HCT116 (cell line): ENCODE data around the gene PRKAR2A. TPM values are rescaled to one million over a fixed set of nuclear protein-coding genes. Genes with fewer than 3 reads are reported as not detected.

Experiments
- ATAC-seq: fragments of 200-7000 bp; cut with Tn5 transposase; 2 replicates; pipeline ENCODE4 v1.9.1; 2020; ENCODE audit warnings: mild to moderate bottlenecking, moderate library complexity
- BruUV-seq: library from RNA; stranded (reverse); fragments of 400-500 nt; replicated peaks from 2 replicates; lab custom pipeline; 2021; lab: Mats Ljungman, UMichigan
- CTCF ChIA-PET: fragments of 300-600 bp; sonication (Branson Sonifier 250); formaldehyde crosslinking; loops from one replicate; lab custom pipeline; 2021; ENCODE audit warnings: antibody characterized with exemption; lab: Charles Lee
- POLR2A ChIA-PET: fragments of 300-600, 350-600 bp; sonication (Branson Sonifier 250); formaldehyde crosslinking; loops from one replicate; lab custom pipeline; 2021; ENCODE audit warnings: antibody characterized with exemption; lab: Charles Lee
- RAD21 ChIA-PET, 2 experiments: fragments of 300-600 bp; sonication (Branson Sonifier 250); formaldehyde crosslinking; loops; one replicate each; lab custom pipeline; 2023; ENCODE audit warnings: low total read pairs in 2 of 2; ENCODE audit not compliant: uncharacterized antibody in 2 of 2, unreplicated experiment in 2 of 2, low non-redundant PET in 1 of 2; lab: Charles Lee
- DNase-seq: peaks from one replicate; pipeline ENCODE4 v3.0.0-alpha.2; 2010; ENCODE audit warnings: low read depth, low spot score
- H2AFZ ChIP-seq: fragments of 200-600 bp; shearing (Covaris generic), sonication (generic); 2 replicates; pipeline ENCODE4 v1.6.1; 2017; ENCODE audit warnings: low read depth, mixed run types, mixed read lengths, antibody characterized with exemption, low read length; ENCODE audit not compliant: poor library complexity, severe bottlenecking
- H3K27ac ChIP-seq: 2 replicates; pipeline ENCODE4 v1.5.1; 2012; ENCODE audit warnings: low read depth, low read length
- H3K27me3 ChIP-seq: fragments of 200-600 bp; sonication (generic); 2 replicates; pipeline ENCODE4 v1.6.1; 2016; ENCODE audit warnings: mixed run types, low read length, mixed read lengths; ENCODE audit not compliant: insufficient read depth
- H3K36me3 ChIP-seq, 2 experiments: fragments of 200-500 bp in 1 of 2; fragments of 200-600 bp in 1 of 2; sonication (Bioruptor generic) in 1 of 2; sonication (generic) in 1 of 2; 2 replicates each; pipeline versions ENCODE4 v1.5.1 to v1.6.1; 2014 to 2016; ENCODE audit warnings: low read length in 2 of 2, inconsistent platforms in 1 of 2, mixed read lengths in 1 of 2, mixed run types in 1 of 2; ENCODE audit not compliant: insufficient read depth in 2 of 2, control insufficient read depth in 1 of 2
- H3K4me1 ChIP-seq, 2 experiments: fragments of 200-600 bp in 1 of 2; sonication (generic) in 1 of 2; 2 replicates each; pipeline versions ENCODE4 v1.5.1 to v1.6.1; 2012 to 2017; ENCODE audit warnings: low read length in 2 of 2, inconsistent platforms in 1 of 2, mild to moderate bottlenecking in 1 of 2, mixed read lengths in 1 of 2, mixed run types in 1 of 2, moderate library complexity in 1 of 2; ENCODE audit not compliant: insufficient read depth in 2 of 2, control insufficient read depth in 1 of 2
- H3K4me2 ChIP-seq: fragments of 200-600 bp; sonication (generic); 2 replicates; pipeline ENCODE4 v1.6.1; 2017; ENCODE audit warnings: mixed run types, low read length, mixed read lengths
- H3K4me3 ChIP-seq, 2 experiments: fragments of 200-600 bp in 1 of 2; sonication (generic) in 1 of 2; replicated peaks in 1 of 2; 2 replicates each; pipeline ENCODE4 v1.5.1; 2011 to 2016; ENCODE audit warnings: low read length in 2 of 2, control low read depth in 1 of 2, low read depth in 1 of 2, mild to moderate bottlenecking in 1 of 2, mixed read lengths in 1 of 2, mixed run types in 1 of 2
- H3K79me2 ChIP-seq: fragments of 200-600 bp; sonication (generic); 2 replicates; pipeline ENCODE4 v1.6.1; 2017; ENCODE audit warnings: mild to moderate bottlenecking, mixed run types, low read length, moderate library complexity, mixed read lengths; ENCODE audit not compliant: insufficient read depth
- H3K9ac ChIP-seq: fragments of 200-600 bp; sonication (generic); 2 replicates; pipeline ENCODE4 v1.6.1; 2016; ENCODE audit warnings: low read length, mixed read lengths
- H3K9me2 ChIP-seq: fragments of 200-600 bp; sonication (generic), shearing (Covaris generic); 2 replicates; pipeline ENCODE4 v1.6.1; 2017; ENCODE audit warnings: mixed run types, mild to moderate bottlenecking, moderate library complexity; ENCODE audit not compliant: insufficient read depth
- H3K9me3 ChIP-seq, 2 experiments: fragments of 200-500 bp in 1 of 2; fragments of 200-600 bp in 1 of 2; sonication (Bioruptor generic) in 1 of 2; sonication (generic) in 1 of 2; 2 replicates each; pipeline ENCODE4 v1.6.1; 2014 to 2017; ENCODE audit warnings: low read length in 2 of 2, mixed read lengths in 2 of 2, inconsistent platforms in 1 of 2, low read depth in 1 of 2, mild to moderate bottlenecking in 1 of 2, mixed run types in 1 of 2, moderate library complexity in 1 of 2; ENCODE audit not compliant: control insufficient read depth in 1 of 2, insufficient read depth in 1 of 2
- H4K20me1 ChIP-seq: fragments of 200-600 bp; sonication (generic), shearing (Covaris generic); 2 replicates; pipeline ENCODE4 v1.6.1; 2017; ENCODE audit warnings: mixed run types, mild to moderate bottlenecking, moderate library complexity; ENCODE audit not compliant: insufficient read depth
- ATF3 ChIP-seq: IDR thresholded peaks from 2 replicates; pipeline ENCODE4 v1.6.1; 2012
- EGR1 ChIP-seq: IDR thresholded peaks from 2 replicates; pipeline ENCODE4 v1.6.1; 2012; ENCODE audit warnings: low read depth
- ELF1 ChIP-seq: IDR thresholded peaks from 2 replicates; pipeline ENCODE4 v1.6.1; 2012; ENCODE audit warnings: low read depth, borderline replicate concordance
- EZH2phosphoT487 ChIP-seq: fragments of 200-600 bp; IDR thresholded peaks from 2 replicates; pipeline ENCODE4 v1.6.1; 2018; ENCODE audit warnings: antibody characterized with exemption, borderline replicate concordance
- JUND ChIP-seq: IDR thresholded peaks from 2 replicates; pipeline ENCODE4 v1.6.1; 2012
- POLR2AphosphoS5 ChIP-seq: IDR thresholded peaks from 2 replicates; pipeline ENCODE4 v1.6.1; 2011; ENCODE audit warnings: mild to moderate bottlenecking, low read depth, low read length, moderate library complexity
- SIN3A ChIP-seq: IDR thresholded peaks from 2 replicates; pipeline ENCODE4 v1.6.1; 2012; ENCODE audit warnings: low read depth
- SRF ChIP-seq: IDR thresholded peaks from 2 replicates; pipeline ENCODE4 v1.6.1; 2012; ENCODE audit warnings: low read depth
- TCF7L2 ChIP-seq: IDR thresholded peaks from 2 replicates; pipeline ENCODE4 v1.7.0; 2011; ENCODE audit warnings: borderline replicate concordance, inconsistent platforms; ENCODE audit not compliant: insufficient read depth, insufficient read length; ENCODE audit errors: extremely low read depth
- ZFX ChIP-seq: fragments of 450-650 bp; IDR thresholded peaks from 2 replicates; pipeline ENCODE4 v1.6.1; 2017
- intact Hi-C: fragments of 100-400 bp; cut with micrococcal nuclease; formaldehyde crosslinking; loops from 2 replicates; pipeline ENCODE4 v1.10.0; 2022
- total RNA-seq: library from RNA; stranded (reverse); gene quantifications from one replicate; pipeline ENCODE4 v1.2.1, GENCODE V29; 2021; ENCODE audit not compliant: unreplicated experiment
- TF ChIP-seq, protein P1 (sequence below): IDR thresholded peaks from 2 replicates; pipeline ENCODE4 v1.6.1; 2011; ENCODE audit warnings: mild to moderate bottlenecking, low read length, moderate library complexity; ENCODE audit not compliant: insufficient replicate concordance; ENCODE audit errors: extremely low read depth
- TF ChIP-seq, protein P2 (sequence below), 3 experiments: fragments of 200-600 bp in 1 of 3; sonication (generic) in 1 of 3; IDR thresholded peaks in 2 of 3; conservative IDR thresholded peaks in 1 of 3; 2 replicates each; pipeline ENCODE4 v1.5.1; 2012 to 2017; ENCODE audit warnings: low read depth in 2 of 3, low read length in 2 of 3, antibody characterized with exemption in 1 of 3, borderline replicate concordance in 1 of 3, control low read depth in 1 of 3, mild to moderate bottlenecking in 1 of 3, mixed read lengths in 1 of 3, mixed run types in 1 of 3, moderate library complexity in 1 of 3; ENCODE audit not compliant: insufficient read depth in 1 of 3
- TF ChIP-seq, protein P3 (sequence below): IDR thresholded peaks from 2 replicates; pipeline ENCODE4 v1.6.1; 2012; ENCODE audit warnings: low read depth

The PRKAR2A gene
- total RNA-seq, 1 experiment from 2014 or later = 63.3 TPM

DNA sequence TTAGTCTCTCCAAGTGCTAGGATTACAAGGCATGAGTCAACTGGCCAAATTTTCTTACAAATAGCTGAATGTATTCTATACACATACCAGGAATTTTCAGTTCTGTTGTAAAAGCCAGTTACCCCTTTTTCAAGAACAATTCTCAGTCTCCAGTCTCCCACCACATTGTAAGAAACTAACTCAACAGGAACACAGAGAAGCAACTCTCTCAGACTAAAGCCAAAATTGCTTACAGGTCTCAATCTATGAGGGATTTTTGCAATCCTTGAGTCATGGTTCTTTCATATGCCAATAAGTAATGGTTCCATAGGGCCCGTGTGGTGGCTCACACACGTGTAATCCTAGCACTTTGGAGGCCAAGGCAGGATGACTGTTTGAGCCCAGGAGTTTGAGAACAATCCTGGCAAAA is 139.2 kb downstream of the PRKAR2A start:
- no TSS peak for BruUV-seq
- H3K9me3 ChIP-seq = no peaks in the 10 kb centered on the region
- no peak overlapping the region for H3K9ac ChIP-seq
- no peak overlapping the region for H3K4me2 ChIP-seq
- RAD21 ChIA-PET = no interaction called here
- TF ChIP-seq, protein P1, sequence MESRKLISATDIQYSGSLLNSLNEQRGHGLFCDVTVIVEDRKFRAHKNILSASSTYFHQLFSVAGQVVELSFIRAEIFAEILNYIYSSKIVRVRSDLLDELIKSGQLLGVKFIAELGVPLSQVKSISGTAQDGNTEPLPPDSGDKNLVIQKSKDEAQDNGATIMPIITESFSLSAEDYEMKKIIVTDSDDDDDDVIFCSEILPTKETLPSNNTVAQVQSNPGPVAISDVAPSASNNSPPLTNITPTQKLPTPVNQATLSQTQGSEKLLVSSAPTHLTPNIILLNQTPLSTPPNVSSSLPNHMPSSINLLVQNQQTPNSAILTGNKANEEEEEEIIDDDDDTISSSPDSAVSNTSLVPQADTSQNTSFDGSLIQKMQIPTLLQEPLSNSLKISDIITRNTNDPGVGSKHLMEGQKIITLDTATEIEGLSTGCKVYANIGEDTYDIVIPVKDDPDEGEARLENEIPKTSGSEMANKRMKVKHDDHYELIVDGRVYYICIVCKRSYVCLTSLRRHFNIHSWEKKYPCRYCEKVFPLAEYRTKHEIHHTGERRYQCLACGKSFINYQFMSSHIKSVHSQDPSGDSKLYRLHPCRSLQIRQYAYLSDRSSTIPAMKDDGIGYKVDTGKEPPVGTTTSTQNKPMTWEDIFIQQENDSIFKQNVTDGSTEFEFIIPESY = no peak
- TF ChIP-seq JUND (no peak), SRF (no peak), EZH2phosphoT487 (no peak), ZFX (no peak), POLR2AphosphoS5 (no peak), SIN3A (no peak), TCF7L2 (no peak), ELF1 (no peak), ATF3 (no peak), EGR1 (no peak)
- TF ChIP-seq, protein P2, sequence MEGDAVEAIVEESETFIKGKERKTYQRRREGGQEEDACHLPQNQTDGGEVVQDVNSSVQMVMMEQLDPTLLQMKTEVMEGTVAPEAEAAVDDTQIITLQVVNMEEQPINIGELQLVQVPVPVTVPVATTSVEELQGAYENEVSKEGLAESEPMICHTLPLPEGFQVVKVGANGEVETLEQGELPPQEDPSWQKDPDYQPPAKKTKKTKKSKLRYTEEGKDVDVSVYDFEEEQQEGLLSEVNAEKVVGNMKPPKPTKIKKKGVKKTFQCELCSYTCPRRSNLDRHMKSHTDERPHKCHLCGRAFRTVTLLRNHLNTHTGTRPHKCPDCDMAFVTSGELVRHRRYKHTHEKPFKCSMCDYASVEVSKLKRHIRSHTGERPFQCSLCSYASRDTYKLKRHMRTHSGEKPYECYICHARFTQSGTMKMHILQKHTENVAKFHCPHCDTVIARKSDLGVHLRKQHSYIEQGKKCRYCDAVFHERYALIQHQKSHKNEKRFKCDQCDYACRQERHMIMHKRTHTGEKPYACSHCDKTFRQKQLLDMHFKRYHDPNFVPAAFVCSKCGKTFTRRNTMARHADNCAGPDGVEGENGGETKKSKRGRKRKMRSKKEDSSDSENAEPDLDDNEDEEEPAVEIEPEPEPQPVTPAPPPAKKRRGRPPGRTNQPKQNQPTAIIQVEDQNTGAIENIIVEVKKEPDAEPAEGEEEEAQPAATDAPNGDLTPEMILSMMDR (IDR thresholded peaks at IDR 0.05 in 2 of 3, conservative IDR thresholded peaks at IDR 0.05 in 1 of 3; ENCODE audit: borderline replicate concordance in 1 of 3, insufficient read depth in 1 of 3, low read depth in 2 of 3, low read length in 2 of 3) = no peak
- TF ChIP-seq, protein P3, sequence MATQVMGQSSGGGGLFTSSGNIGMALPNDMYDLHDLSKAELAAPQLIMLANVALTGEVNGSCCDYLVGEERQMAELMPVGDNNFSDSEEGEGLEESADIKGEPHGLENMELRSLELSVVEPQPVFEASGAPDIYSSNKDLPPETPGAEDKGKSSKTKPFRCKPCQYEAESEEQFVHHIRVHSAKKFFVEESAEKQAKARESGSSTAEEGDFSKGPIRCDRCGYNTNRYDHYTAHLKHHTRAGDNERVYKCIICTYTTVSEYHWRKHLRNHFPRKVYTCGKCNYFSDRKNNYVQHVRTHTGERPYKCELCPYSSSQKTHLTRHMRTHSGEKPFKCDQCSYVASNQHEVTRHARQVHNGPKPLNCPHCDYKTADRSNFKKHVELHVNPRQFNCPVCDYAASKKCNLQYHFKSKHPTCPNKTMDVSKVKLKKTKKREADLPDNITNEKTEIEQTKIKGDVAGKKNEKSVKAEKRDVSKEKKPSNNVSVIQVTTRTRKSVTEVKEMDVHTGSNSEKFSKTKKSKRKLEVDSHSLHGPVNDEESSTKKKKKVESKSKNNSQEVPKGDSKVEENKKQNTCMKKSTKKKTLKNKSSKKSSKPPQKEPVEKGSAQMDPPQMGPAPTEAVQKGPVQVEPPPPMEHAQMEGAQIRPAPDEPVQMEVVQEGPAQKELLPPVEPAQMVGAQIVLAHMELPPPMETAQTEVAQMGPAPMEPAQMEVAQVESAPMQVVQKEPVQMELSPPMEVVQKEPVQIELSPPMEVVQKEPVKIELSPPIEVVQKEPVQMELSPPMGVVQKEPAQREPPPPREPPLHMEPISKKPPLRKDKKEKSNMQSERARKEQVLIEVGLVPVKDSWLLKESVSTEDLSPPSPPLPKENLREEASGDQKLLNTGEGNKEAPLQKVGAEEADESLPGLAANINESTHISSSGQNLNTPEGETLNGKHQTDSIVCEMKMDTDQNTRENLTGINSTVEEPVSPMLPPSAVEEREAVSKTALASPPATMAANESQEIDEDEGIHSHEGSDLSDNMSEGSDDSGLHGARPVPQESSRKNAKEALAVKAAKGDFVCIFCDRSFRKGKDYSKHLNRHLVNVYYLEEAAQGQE = no peak
- no peaks in the 10 kb centered on the region for H3K9me2 ChIP-seq
- peaks cover 18 to 25% of the 10 kb centered on the region in 2 experiments for H3K36me3 ChIP-seq
- ATAC-seq = no peak
- CTCF ChIA-PET = interaction anchor here (1.4 kb wide), 1 partner anchor 11 kb away, joined by 3 read pairs; no protein-coding TSS in a partner anchor
- H4K20me1 ChIP-seq = peaks cover 22% of the 10 kb centered on the region; the same call in 1 of the 2 replicates
- H3K4me3 ChIP-seq = no peak overlapping the region
- H3K4me1 ChIP-seq = peaks cover 0 to 11% of the 10 kb centered on the region in 2 experiments; a peak in 1 of 4 replicates
- H3K27me3 ChIP-seq = no peaks in the 10 kb centered on the region
- no peak for DNase-seq
- no peak overlapping the region for H2AFZ ChIP-seq
- intact Hi-C loops = no loop called here
- POLR2A ChIA-PET = no interaction called here
- H3K27ac ChIP-seq = peak overlapping the region; percentile 36
- peaks cover 99% of the 10 kb centered on the region for H3K79me2 ChIP-seq
